GM21825 (cell line): ENCODE measurements around the gene SNAP47.

ENCODE experiments used
- ATAC-seq: cut with Tn5 transposase; IDR thresholded peaks from one replicate; pipeline ENCODE4 v1.9.1; 2021; ENCODE audit warnings: mild to moderate bottlenecking, moderate library complexity; ENCODE audit not compliant: unreplicated experiment

The SNAP47 gene

GRCh38 chr1:227766653-227767277 lies 31.5 kb downstream of the SNAP47 start:
- ATAC-seq = no peak

- no peak for ATAC-seq
Observed at GRCh38 chr1:227767401-227768124, 32.3 kb downstream of the SNAP47 start.

- no peak for ATAC-seq
Observed at GRCh38 chr1:227768125-227768439, 32.8 kb downstream of the SNAP47 start.

GRCh38 chr1:227768640-227769039 lies 33.4 kb downstream of the SNAP47 start:
- ATAC-seq = no peak

GRCh38 chr1:227769047-227769935 lies 34.1 kb downstream of the SNAP47 start:
- no peak for ATAC-seq

- ATAC-seq = no peak
Observed at GRCh38 chr1:227769936-227770494, 34.8 kb downstream of the SNAP47 start.

GRCh38 chr1:227770812-227771211 lies 35.6 kb downstream of the SNAP47 start:
- no peak for ATAC-seq

GRCh38 chr1:227771326-227771725 lies 36.1 kb downstream of the SNAP47 start:
- no peak for ATAC-seq

- no peak for ATAC-seq
Observed at GRCh38 chr1:227771771-227772170, 36.5 kb downstream of the SNAP47 start.

- no peak for ATAC-seq
Observed at GRCh38 chr1:227773558-227773957, 38.3 kb downstream of the SNAP47 start.

- ATAC-seq = no peak
Observed at GRCh38 chr1:227774051-227774731, 39.0 kb downstream of the SNAP47 start.

- ATAC-seq = no peak
Observed at GRCh38 chr1:227774821-227775661, 39.8 kb downstream of the SNAP47 start.

GRCh38 chr1:227775841-227776240 lies 40.6 kb downstream of the SNAP47 start:
- no peak for ATAC-seq

- no peak for ATAC-seq
Observed at GRCh38 chr1:227776331-227776771, 41.1 kb downstream of the SNAP47 start.

- ATAC-seq = no peak
Observed at GRCh38 chr1:227777156-227777555, 41.9 kb downstream of the SNAP47 start.

- ATAC-seq = no peak
Observed at GRCh38 chr1:227777646-227778045, 42.4 kb downstream of the SNAP47 start.

GRCh38 chr1:227778401-227778947 lies 43.2 kb downstream of the SNAP47 start:
- ATAC-seq = no peak

GRCh38 chr1:227779021-227779441 lies 43.8 kb downstream of the SNAP47 start:
- no peak for ATAC-seq

- ATAC-seq = no peak
Observed at GRCh38 chr1:227779685-227780084, 44.5 kb downstream of the SNAP47 start.
